Osteocyte (in vitro differentiated cells): ENCODE data around the gene UBE2G2. TPM values are rescaled to one million over a fixed set of nuclear protein-coding genes. Genes with fewer than 3 reads are reported as not detected.
"Not testable (repeated sequence)": the region's sequence is repeated elsewhere in the genome, so short reads cannot be mapped to it uniquely, and the experiment has no call there.

Experiments
- DNase-seq: peaks from one replicate; pipeline ENCODE4 v3.0.0; 2021; ENCODE audit warnings: mixed read lengths; ENCODE audit not compliant: unreplicated experiment; ENCODE audit errors: extremely low spot score
- H3K27ac Mint-ChIP-seq: one replicate; pipeline ENCODE4 v1.8.0; 2021; ENCODE audit warnings: mild to moderate bottlenecking, mixed read lengths; ENCODE audit not compliant: unreplicated experiment
- H3K27me3 Mint-ChIP-seq: one replicate; pipeline ENCODE4 v1.8.0; 2021; ENCODE audit warnings: mixed read lengths; ENCODE audit not compliant: unreplicated experiment
- H3K36me3 Mint-ChIP-seq: one replicate; pipeline ENCODE4 v1.8.0; 2021; ENCODE audit warnings: mixed read lengths; ENCODE audit not compliant: unreplicated experiment
- H3K4me1 Mint-ChIP-seq: one replicate; pipeline ENCODE4 v1.8.0; 2021; ENCODE audit warnings: mixed read lengths; ENCODE audit not compliant: unreplicated experiment
- H3K4me3 Mint-ChIP-seq: one replicate; pipeline ENCODE4 v1.8.0; 2021; ENCODE audit warnings: mild to moderate bottlenecking, moderate library complexity, mixed read lengths; ENCODE audit not compliant: unreplicated experiment
- H3K9me3 Mint-ChIP-seq: one replicate; pipeline ENCODE4 v1.8.0; 2021; ENCODE audit warnings: mixed read lengths; ENCODE audit not compliant: unreplicated experiment
- total RNA-seq: library from RNA; stranded (reverse); gene quantifications from 2 replicates; pipeline ENCODE4 v1.2.1, GENCODE V29; 2021
- TF ChIP-seq, protein P1 (sequence below): fragments of 200-600 bp; sonication (generic); IDR thresholded peaks from 2 replicates; pipeline ENCODE4 v1.5.0; 2021; ENCODE audit warnings: antibody characterized with exemption, mild to moderate bottlenecking, moderate library complexity

Gene UBE2G2
- total RNA-seq, 1 donor from 2014 or later: 78.7 TPM

DNA sequence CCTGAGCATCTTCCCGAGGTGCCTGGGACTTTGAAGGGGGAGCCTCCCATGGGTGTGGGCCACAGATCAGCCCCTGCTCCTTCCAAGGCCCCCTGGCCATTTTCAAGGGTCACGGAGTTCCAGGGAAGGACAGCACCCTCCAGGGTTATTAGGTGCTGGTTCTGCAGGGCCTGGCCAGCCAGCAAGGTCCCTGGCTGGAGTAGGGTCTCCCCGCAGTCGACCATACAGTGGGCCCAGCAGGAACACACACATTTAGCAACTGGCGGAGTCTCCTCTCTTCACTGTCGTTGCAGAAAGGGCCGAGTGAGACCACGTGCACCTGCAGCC, 34.0 kb upstream of the UBE2G2 start:
- Mint-ChIP-seq H3K4me3 (no peak overlapping the region), H3K27me3 (peaks cover 6% of the 10 kb centered on the region), H3K36me3 (no peaks in the 10 kb centered on the region), H3K27ac (no peak overlapping the region), H3K9me3 (no peaks in the 10 kb centered on the region), H3K4me1 (peaks cover 12% of the 10 kb centered on the region)
- TF ChIP-seq, protein P1, sequence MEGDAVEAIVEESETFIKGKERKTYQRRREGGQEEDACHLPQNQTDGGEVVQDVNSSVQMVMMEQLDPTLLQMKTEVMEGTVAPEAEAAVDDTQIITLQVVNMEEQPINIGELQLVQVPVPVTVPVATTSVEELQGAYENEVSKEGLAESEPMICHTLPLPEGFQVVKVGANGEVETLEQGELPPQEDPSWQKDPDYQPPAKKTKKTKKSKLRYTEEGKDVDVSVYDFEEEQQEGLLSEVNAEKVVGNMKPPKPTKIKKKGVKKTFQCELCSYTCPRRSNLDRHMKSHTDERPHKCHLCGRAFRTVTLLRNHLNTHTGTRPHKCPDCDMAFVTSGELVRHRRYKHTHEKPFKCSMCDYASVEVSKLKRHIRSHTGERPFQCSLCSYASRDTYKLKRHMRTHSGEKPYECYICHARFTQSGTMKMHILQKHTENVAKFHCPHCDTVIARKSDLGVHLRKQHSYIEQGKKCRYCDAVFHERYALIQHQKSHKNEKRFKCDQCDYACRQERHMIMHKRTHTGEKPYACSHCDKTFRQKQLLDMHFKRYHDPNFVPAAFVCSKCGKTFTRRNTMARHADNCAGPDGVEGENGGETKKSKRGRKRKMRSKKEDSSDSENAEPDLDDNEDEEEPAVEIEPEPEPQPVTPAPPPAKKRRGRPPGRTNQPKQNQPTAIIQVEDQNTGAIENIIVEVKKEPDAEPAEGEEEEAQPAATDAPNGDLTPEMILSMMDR: no peak
- DNase-seq: no peak

DNA sequence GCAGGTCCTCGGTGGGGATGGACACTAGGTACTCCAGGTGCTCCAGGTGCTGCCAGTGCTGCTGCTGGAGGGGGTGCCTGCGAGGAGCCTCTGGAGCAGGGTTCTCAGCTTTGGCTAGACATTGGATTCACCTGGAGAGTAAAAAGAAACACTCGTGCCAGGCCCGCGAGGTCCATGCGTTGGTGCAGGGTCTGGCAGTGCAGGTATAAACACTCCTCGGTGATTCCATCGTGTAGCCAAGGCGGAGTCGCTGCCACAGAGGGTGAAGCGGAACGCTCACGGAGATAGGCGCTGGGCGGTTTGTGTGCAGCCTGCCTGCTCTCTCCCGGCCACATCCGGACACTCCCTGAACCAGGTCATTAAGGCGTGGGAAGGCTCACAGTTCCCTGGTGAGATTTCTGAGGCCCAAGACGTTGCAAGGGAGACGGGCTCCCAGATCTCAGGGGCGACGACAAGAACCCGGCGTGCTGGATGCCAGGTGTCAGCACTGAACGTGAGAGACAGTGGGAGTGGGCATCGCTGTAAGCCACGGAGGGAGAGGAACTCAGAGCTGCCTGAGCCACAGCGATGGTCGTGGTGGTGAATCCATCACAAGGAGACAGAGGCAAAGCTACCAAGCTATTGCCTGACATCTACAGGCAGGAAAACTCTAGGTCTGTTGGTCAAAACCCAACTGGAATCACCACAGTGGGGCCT, 33.5 kb upstream of the UBE2G2 start:
- H3K4me1 Mint-ChIP-seq: peaks cover 12% of the 10 kb centered on the region
- TF ChIP-seq, protein P1: no peak
- no peaks in the 10 kb centered on the region for H3K36me3 Mint-ChIP-seq
- peaks cover 6% of the 10 kb centered on the region for H3K27me3 Mint-ChIP-seq
- no peak overlapping the region for H3K27ac Mint-ChIP-seq
- H3K4me3 Mint-ChIP-seq: no peak overlapping the region
- no peaks in the 10 kb centered on the region for H3K9me3 Mint-ChIP-seq
- no peak for DNase-seq

DNA sequence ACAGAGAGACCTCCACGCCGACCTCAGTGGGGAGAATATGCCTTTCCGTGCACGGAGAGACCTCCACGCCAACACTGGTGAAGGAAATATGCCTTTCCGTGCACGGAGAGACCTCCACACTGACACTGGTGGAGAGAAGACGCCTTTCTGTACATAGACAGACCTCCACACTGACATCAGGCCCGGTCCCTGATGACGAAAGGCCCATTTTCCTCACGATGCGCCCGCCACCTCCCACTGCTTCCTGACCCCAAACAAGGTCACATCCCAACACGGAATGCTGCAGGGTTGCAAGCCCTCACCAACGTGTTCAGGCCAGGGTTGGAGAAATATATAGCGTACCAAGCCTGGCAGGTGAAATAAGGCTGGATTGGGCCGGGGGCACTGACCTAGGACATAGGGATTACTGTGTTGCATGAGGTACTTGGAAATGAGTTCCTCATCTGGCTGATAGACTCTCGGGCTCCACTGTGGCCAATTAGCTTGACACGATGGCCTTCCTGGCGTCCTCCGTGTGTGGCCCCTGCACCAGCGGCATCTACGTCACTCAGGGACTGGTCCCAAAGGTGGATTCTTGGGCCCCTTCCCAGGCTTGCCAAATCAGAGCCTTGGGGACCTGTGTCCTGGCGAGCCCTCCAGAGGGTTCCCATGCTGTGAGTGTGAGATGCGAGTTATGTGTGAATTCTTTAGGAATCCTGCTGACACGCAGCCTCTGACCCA, 32.8 kb upstream of the UBE2G2 start:
- peaks cover 12% of the 10 kb centered on the region for H3K4me1 Mint-ChIP-seq
- H3K27me3 Mint-ChIP-seq: peaks cover 8% of the 10 kb centered on the region
- H3K36me3 Mint-ChIP-seq: no peaks in the 10 kb centered on the region
- peaks cover 6% of the 10 kb centered on the region for H3K9me3 Mint-ChIP-seq
- DNase-seq: no peak
- H3K4me3 Mint-ChIP-seq: no peak overlapping the region
- no peak overlapping the region for H3K27ac Mint-ChIP-seq
- TF ChIP-seq, protein P1: no peak

DNA sequence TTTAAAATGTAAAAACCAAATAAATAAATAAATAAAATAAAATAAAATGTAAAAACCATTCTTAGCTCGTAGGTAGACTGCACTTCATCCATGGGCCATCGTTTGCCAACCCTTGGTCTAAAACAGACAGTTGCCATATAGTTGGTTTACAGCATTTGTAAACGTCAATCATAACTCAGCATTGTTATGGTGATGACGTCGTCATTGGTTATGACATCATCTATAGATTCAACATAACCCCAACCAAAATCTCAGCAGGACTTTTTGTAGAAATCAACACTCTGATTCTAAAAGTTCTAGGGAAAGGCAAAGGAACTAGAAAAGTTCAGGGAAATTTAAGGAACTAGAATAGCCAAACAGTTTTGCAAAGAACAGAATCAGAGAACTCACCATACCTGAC, 32.0 kb upstream of the UBE2G2 start:
- TF ChIP-seq, protein P1: no peak
- H3K4me1 Mint-ChIP-seq: peaks cover 12% of the 10 kb centered on the region
- H3K27me3 Mint-ChIP-seq: peaks cover 8% of the 10 kb centered on the region
- no peaks in the 10 kb centered on the region for H3K36me3 Mint-ChIP-seq
- DNase-seq: no peak
- H3K9me3 Mint-ChIP-seq: peaks cover 11% of the 10 kb centered on the region
- H3K27ac Mint-ChIP-seq: no peak overlapping the region
- H3K4me3 Mint-ChIP-seq: no peak overlapping the region

DNA sequence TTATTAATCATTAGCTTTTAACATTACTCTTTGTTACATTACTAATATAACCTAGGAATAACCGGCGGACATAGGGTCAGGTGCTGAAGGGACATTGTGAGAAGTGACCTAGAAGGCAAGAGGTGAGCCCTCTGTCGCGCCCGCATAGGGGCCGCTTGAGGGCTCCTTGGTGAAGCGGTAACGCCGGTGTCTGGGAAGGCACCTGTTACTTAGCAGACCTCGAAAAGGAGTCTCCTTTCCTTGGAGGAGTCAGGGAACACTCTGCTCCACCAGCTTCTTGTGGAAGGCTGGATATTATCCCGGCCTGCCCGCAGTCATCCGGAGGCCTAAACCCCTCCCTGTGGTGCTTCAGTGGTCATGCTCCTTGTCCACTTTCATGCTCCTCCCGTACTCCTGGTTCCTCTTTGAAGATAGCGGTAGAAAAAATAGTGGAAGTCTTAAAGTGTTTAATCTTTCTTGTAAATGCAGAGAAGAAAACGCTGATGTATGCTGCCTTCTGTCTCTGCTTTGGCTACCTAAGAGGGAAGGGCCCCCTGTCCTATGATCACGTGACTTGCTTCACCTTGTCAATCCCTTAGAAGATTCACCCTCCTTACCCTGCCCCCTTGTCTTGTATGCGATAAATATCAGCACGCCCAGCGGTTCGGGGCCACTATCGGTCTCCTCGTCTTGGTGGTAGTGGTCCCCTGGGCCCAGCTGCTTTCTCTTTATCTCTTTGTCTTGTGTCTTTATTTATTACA, 31.1 kb upstream of the UBE2G2 start:
- H3K4me1 Mint-ChIP-seq: peaks cover 12% of the 10 kb centered on the region
- H3K36me3 Mint-ChIP-seq, H3K27me3 Mint-ChIP-seq, H3K4me3 Mint-ChIP-seq, H3K27ac Mint-ChIP-seq, DNase-seq: not testable (repeated sequence)
- H3K9me3 Mint-ChIP-seq: peaks cover 21% of the 10 kb centered on the region
